ENCODE results near the gene RACGAP1.
"Not testable (repeated sequence)": the region's sequence is repeated elsewhere in the genome, so short reads cannot be mapped to it uniquely, and the experiment has no call there.

The RACGAP1 gene

DNA sequence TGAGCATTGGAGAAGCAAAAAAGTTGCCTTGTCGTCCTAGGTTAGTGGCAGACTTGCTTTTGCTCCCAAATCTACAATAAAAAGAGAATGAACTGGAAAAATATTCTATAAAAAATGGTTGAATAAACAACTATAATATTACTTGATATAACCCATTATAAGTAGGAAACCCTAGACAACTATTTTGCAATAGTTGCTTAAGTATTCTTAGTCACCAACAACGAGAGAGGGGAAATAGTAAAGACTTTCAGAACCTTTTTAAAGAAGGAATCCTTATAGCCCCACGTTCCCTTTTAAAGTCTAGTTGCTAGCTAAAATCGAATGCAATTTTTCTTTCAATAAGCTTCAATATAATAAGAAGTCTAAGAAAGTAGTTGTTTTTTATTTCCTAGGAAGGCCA lies 35.0 kb downstream of the RACGAP1 start:
- Histone ChIP-seq H3K27me3 (replicated peaks; ENCODE audit: control insufficient read depth, insufficient read depth, low read length, poor library complexity, severe bottlenecking) (no peaks in the 10 kb centered on the region), H3K4me1 (ENCODE audit: control insufficient read depth, insufficient read depth, low read length, poor library complexity, severe bottlenecking) (no peaks in the 10 kb centered on the region), H3K36me3 (ENCODE audit: control insufficient read depth, insufficient read depth, low read length) (peaks cover 8% of the 10 kb centered on the region), H3K4me3 (ENCODE audit: insufficient read depth, low read depth, low read length, poor library complexity, severe bottlenecking) (no peak overlapping the region), H3K9me3 (ENCODE audit: control insufficient read depth, low read length) (no peaks in the 10 kb centered on the region), H3K27ac (ENCODE audit: insufficient read depth, low read length, poor library complexity, severe bottlenecking) (no peak overlapping the region)
- no peak for DNase-seq

DNA sequence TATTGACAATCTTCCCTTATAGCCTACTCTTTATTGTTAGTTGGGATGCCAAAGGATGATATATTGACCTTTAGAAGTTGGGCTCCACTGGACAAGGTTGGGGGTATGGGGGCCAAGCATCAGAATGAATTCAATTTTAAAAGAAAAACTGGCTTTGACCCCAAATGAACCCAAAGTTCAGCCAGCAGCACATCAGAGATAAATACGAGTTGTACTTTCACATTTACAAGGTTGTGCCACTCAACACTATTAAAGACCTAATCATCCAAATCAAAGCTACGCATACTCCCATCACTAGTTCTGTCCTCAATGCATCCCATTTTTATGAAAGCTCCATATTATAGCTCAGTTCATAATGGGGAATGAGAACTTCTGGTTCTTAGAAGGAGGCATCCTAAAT lies 35.9 kb downstream of the RACGAP1 start:
- H3K4me1 ChIP-seq (ENCODE audit: control insufficient read depth, insufficient read depth, low read length, poor library complexity, severe bottlenecking); H3K27ac ChIP-seq (ENCODE audit: insufficient read depth, low read length, poor library complexity, severe bottlenecking); DNase-seq; H3K4me3 ChIP-seq (ENCODE audit: insufficient read depth, low read depth, low read length, poor library complexity, severe bottlenecking); H3K27me3 ChIP-seq (replicated peaks; ENCODE audit: control insufficient read depth, insufficient read depth, low read length, poor library complexity, severe bottlenecking); H3K36me3 ChIP-seq (ENCODE audit: control insufficient read depth, insufficient read depth, low read length); H3K9me3 ChIP-seq (ENCODE audit: control insufficient read depth, low read length): not testable (repeated sequence)

DNA sequence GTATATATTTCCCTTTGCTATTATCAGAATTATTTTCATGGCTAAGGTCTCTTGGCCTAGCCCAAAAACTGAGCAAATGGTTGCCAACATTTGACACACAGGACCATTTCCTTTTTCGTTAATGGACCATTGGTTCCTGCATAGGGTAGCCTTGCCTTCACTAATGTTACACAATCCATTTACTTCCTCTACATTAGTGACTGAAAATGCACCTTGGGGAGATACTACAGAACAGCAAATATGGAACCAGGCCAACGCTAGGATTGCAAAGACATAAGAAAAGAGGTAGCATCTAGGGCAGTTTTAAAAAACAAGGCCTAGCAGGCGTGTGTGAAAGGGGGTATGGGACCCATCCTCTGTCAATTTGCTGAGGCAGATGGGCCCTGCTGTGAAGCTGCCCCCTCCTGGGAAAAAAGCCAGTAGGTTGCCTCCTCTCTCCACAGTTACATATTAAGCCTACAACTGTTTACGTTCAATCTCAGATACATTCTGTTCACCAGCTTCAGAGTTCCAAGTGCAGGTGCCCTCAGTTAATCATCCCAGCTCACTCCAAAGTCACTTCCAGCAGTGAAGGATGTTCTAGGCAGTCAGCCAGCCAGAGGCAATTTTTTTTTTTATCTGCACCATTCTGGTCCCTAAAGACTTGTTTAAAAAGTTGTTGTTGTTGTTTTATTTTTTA lies 37.5 kb downstream of the RACGAP1 start:
- Histone ChIP-seq H3K9me3 (ENCODE audit: control insufficient read depth, low read length) (no peaks in the 10 kb centered on the region), H3K27ac (ENCODE audit: insufficient read depth, low read length, poor library complexity, severe bottlenecking) (no peak overlapping the region), H3K4me3 (ENCODE audit: insufficient read depth, low read depth, low read length, poor library complexity, severe bottlenecking) (no peak overlapping the region), H3K27me3 (replicated peaks; ENCODE audit: control insufficient read depth, insufficient read depth, low read length, poor library complexity, severe bottlenecking) (no peaks in the 10 kb centered on the region), H3K36me3 (ENCODE audit: control insufficient read depth, insufficient read depth, low read length) (peaks cover 4% of the 10 kb centered on the region), H3K4me1 (ENCODE audit: control insufficient read depth, insufficient read depth, low read length, poor library complexity, severe bottlenecking) (no peaks in the 10 kb centered on the region)
- no peak for DNase-seq

DNA sequence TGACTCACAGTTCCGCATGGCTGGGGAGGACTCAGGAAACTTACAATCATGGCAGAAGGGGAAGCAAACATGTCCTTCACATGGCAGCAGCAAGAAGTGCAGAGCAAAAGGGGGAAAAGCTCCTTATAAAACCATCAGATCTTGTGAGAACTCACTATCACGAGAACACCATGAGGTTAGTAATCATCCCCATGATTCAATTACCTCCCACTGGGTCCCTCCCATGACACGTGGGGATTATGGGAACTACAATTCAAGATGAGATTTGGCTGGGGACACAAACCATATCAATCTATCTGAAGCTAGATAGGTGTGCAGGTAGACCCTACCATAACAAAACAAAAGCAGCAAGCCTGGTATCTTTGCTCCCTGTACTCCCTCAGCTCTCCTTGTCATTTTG lies 38.8 kb downstream of the RACGAP1 start:
- H3K36me3 ChIP-seq (ENCODE audit: control insufficient read depth, insufficient read depth, low read length) = not testable (repeated sequence)

DNA sequence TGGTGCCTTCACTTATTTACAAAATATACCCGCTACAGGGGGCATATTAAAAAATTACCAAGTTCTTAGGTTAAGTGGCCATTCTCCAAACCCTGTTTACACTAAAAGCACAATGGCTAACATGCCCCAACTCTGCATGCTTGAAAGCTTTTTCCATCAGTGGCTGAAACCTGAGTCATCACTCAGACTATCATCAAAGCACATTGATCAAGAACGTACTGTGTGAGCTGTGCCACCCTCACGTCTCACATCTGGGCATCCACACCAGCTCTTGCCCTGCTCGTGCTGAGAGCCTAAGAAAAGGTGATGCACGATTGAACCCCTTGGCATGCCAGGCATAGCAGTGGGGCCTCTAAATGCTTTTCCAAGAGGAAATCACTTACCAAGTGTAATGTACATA lies 39.3 kb downstream of the RACGAP1 start:
- Histone ChIP-seq H3K9me3 (ENCODE audit: control insufficient read depth, low read length) (no peaks in the 10 kb centered on the region), H3K27ac (ENCODE audit: insufficient read depth, low read length, poor library complexity, severe bottlenecking) (no peak overlapping the region), H3K36me3 (ENCODE audit: control insufficient read depth, insufficient read depth, low read length) (peaks cover 4% of the 10 kb centered on the region), H3K27me3 (replicated peaks; ENCODE audit: control insufficient read depth, insufficient read depth, low read length, poor library complexity, severe bottlenecking) (no peaks in the 10 kb centered on the region), H3K4me1 (ENCODE audit: control insufficient read depth, insufficient read depth, low read length, poor library complexity, severe bottlenecking) (no peaks in the 10 kb centered on the region), H3K4me3 (ENCODE audit: insufficient read depth, low read depth, low read length, poor library complexity, severe bottlenecking) (no peak overlapping the region)
- DNase-seq = no peak

More for the DNA sequence above, 38.8 kb downstream of the RACGAP1 start:
- H3K4me3 ChIP-seq (ENCODE audit: insufficient read depth, low read depth, low read length, poor library complexity, severe bottlenecking); H3K4me1 ChIP-seq (ENCODE audit: control insufficient read depth, insufficient read depth, low read length, poor library complexity, severe bottlenecking); H3K27me3 ChIP-seq (replicated peaks; ENCODE audit: control insufficient read depth, insufficient read depth, low read length, poor library complexity, severe bottlenecking); H3K27ac ChIP-seq (ENCODE audit: insufficient read depth, low read length, poor library complexity, severe bottlenecking); DNase-seq; H3K9me3 ChIP-seq (ENCODE audit: control insufficient read depth, low read length): not testable (repeated sequence)

DNA sequence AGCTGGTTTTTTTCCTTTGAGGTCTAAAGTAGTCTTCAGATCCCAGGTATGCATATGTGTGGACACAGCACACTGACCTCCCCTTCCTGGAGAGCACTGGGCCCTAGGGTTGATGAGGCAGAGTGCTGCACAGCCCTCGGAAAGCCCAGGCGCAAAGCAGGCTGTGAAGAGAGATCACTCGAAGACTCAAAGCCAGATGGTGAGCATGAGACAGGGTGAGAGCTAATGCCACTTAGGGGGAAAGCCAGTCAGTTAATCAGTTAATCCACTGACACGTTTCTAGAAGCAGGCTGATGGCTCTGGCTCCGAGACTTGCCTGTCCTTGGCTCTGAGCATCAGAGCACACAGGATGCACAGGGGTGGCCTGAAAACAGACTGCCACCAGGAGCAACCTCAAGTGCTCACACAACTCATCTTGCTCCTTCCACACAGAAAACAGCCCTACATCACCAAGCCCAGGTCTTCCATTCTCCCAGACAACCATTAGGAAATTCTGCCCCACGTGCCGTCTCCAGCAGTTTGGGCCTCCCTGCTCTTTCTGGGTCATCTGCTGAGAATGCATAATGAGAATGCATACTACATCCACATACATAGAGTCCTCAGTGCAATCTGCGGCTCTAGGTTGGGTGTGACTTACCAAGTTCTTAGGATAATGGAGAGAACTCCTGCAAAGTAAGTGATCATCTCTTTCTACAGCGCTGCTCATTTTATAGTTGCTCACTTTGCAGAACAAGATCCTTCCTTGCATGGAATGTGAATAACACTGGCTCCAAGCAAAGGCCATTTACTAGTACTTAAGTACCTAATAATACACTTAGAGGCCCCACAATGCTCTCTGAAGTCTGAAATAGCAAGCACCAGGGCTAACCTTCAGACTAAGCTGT lies 40.6 kb downstream of the RACGAP1 start:
- H3K36me3 ChIP-seq (ENCODE audit: control insufficient read depth, insufficient read depth, low read length) = no peaks in the 10 kb centered on the region
- H3K27ac ChIP-seq (ENCODE audit: insufficient read depth, low read length, poor library complexity, severe bottlenecking) = no peak overlapping the region
- H3K9me3 ChIP-seq (ENCODE audit: control insufficient read depth, low read length) = no peaks in the 10 kb centered on the region
- no peaks in the 10 kb centered on the region for H3K4me1 ChIP-seq (ENCODE audit: control insufficient read depth, insufficient read depth, low read length, poor library complexity, severe bottlenecking)
- DNase-seq = no peak
- no peaks in the 10 kb centered on the region for H3K27me3 ChIP-seq (replicated peaks; ENCODE audit: control insufficient read depth, insufficient read depth, low read length, poor library complexity, severe bottlenecking)
- H3K4me3 ChIP-seq (ENCODE audit: insufficient read depth, low read depth, low read length, poor library complexity, severe bottlenecking) = no peak overlapping the region

DNA sequence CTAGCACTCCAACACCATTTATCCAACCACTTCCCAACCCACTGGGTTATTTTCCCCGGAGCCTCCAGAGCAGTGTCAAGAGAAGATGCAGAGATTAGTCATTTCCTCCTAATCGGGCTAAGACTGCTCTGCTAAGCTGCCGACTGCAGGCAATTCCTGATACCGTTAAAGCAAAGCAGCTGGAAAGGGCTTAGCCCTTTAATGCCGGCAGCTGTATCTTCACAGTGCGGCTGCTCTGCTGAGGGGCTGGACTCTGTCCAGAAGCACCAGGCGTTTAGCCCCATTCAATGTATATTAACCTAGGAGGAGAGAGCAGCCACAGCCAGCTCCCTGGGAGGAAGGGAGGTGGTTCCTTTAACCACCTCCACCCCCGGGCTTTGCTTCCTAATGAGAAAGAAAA lies 41.4 kb downstream of the RACGAP1 start:
- no peak for DNase-seq
- H3K36me3 ChIP-seq (ENCODE audit: control insufficient read depth, insufficient read depth, low read length) = no peaks in the 10 kb centered on the region
- no peak overlapping the region for H3K27ac ChIP-seq (ENCODE audit: insufficient read depth, low read length, poor library complexity, severe bottlenecking)
- H3K4me3 ChIP-seq (ENCODE audit: insufficient read depth, low read depth, low read length, poor library complexity, severe bottlenecking) = no peak overlapping the region
- no peaks in the 10 kb centered on the region for H3K4me1 ChIP-seq (ENCODE audit: control insufficient read depth, insufficient read depth, low read length, poor library complexity, severe bottlenecking)
- no peaks in the 10 kb centered on the region for H3K9me3 ChIP-seq (ENCODE audit: control insufficient read depth, low read length)
- no peaks in the 10 kb centered on the region for H3K27me3 ChIP-seq (replicated peaks; ENCODE audit: control insufficient read depth, insufficient read depth, low read length, poor library complexity, severe bottlenecking)

DNA sequence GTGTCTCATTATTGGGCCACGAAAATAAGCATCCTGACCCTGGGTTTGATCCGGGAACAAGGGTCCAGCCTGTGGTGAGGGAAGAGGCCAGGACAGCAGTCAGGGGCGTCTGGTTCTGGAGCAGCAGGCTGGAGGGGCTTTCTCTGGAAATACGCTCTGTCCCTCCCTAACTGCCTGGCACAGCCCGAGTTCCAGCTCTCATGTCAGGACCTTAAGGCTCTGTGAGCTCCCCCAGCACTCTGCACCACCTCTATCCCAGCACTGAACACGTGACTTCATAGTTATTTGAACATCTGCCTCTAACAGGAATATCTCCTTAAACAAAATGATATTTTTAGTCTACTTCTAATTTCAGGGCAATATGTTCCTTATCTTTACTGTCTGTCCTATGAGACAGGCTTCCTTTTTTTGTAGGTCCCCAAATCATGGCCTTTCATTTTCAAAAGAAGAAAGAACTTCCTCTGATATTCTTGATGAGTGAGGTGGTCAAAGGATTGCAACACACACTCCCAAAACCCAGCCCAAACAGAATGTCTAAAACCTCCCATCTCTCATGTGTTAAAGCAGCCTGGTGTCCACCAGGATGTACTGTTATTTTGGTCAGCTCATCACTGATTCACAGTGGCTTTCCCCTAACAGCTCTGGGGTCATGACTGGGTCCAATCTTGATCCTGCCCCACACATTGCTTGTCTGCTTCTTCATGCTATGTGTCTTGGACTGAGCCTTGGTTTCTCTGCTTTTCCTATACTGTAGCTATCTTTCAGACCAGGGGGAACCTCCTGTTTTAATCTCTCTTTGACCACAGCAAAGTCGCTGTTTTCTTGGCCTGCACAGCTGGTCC lies 42.8 kb downstream of the RACGAP1 start:
- Histone ChIP-seq H3K27me3 (replicated peaks; ENCODE audit: control insufficient read depth, insufficient read depth, low read length, poor library complexity, severe bottlenecking) (no peaks in the 10 kb centered on the region), H3K27ac (ENCODE audit: insufficient read depth, low read length, poor library complexity, severe bottlenecking) (no peak overlapping the region), H3K4me1 (ENCODE audit: control insufficient read depth, insufficient read depth, low read length, poor library complexity, severe bottlenecking) (no peaks in the 10 kb centered on the region), H3K9me3 (ENCODE audit: control insufficient read depth, low read length) (no peaks in the 10 kb centered on the region), H3K4me3 (ENCODE audit: insufficient read depth, low read depth, low read length, poor library complexity, severe bottlenecking) (no peak overlapping the region), H3K36me3 (ENCODE audit: control insufficient read depth, insufficient read depth, low read length) (no peaks in the 10 kb centered on the region)
- DNase-seq = no peak

DNA sequence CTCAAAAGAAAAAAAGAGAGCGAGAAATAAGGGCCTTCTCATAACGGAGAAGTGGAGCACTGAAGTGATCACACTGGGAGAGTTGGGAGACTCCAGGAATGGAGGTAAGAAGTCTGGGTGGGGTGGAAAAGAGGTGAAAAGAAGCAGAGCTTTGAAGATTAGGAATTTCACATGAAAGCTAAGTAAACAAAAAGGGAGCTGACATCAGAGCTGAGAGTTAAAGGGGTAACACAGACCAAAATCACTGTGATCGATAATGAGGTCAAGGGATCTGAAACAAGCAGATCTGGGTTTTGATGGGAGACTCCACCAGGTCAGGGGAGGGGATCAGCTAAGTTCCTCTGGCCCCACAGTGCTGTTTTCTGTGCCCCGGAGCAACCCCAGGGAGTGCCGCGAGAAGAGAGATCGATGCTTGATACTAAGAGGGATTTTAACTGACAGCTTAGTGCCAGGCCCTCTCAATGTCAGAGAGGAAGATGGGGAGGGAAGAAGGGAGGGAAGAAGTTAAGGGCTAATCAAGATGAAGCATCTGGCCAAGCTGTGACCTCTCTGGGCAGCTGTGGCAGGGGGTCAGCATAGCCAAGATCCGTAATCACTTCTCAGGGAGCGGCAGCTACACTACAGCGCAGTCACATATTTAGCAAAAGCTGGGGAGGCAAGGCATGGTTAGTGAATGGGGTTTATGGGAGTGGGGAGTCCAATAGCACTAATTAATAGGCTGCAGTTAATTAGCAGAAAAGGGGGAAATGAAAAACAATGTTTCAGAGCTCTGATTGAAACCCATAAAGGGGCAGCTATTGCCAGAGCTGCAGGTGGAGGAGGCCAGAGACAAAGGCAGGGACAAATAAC lies 44.6 kb downstream of the RACGAP1 start:
- no peaks in the 10 kb centered on the region for H3K27me3 ChIP-seq (replicated peaks; ENCODE audit: control insufficient read depth, insufficient read depth, low read length, poor library complexity, severe bottlenecking)
- H3K4me3 ChIP-seq (ENCODE audit: insufficient read depth, low read depth, low read length, poor library complexity, severe bottlenecking) = no peak overlapping the region
- no peak for DNase-seq
- no peaks in the 10 kb centered on the region for H3K9me3 ChIP-seq (ENCODE audit: control insufficient read depth, low read length)
- no peaks in the 10 kb centered on the region for H3K36me3 ChIP-seq (ENCODE audit: control insufficient read depth, insufficient read depth, low read length)
- no peaks in the 10 kb centered on the region for H3K4me1 ChIP-seq (ENCODE audit: control insufficient read depth, insufficient read depth, low read length, poor library complexity, severe bottlenecking)
- no peak overlapping the region for H3K27ac ChIP-seq (ENCODE audit: insufficient read depth, low read length, poor library complexity, severe bottlenecking)
